Smooth muscle cell (in vitro differentiated cells): Measurements from ENCODE around the gene OR7D2. TPM values are rescaled to one million over a fixed set of nuclear protein-coding genes. Genes with fewer than 3 reads are reported as not detected.

Source experiments
- DNase-seq: peaks from one replicate; lab custom pipeline; 2025; ENCODE audit not compliant: unreplicated experiment; lab: John Stamatoyannopoulos, UW
- H2AFZ ChIP-seq: fragments of 200-600 bp; sonication (generic); 2 replicates; pipeline ENCODE4 v1.6.0; 2016; ENCODE audit warnings: antibody characterized with exemption, low read depth, mild to moderate bottlenecking
- H3F3A ChIP-seq: fragments of 200-600 bp; sonication (generic); 2 replicates; pipeline ENCODE4 v1.6.0; 2017; ENCODE audit warnings: antibody characterized with exemption, low read depth
- H3K27ac ChIP-seq: fragments of 200-600 bp; sonication (generic); 2 replicates; pipeline ENCODE4 v1.5.1; 2016; ENCODE audit warnings: low read depth, mild to moderate bottlenecking
- H3K27me3 ChIP-seq: fragments of 200-600 bp; sonication (generic); 2 replicates; pipeline ENCODE4 v1.6.1; 2016; ENCODE audit warnings: low read depth, mild to moderate bottlenecking
- H3K36me3 ChIP-seq: fragments of 200-600 bp; sonication (generic); 2 replicates; pipeline ENCODE4 v1.5.1; 2016; ENCODE audit warnings: low read depth
- H3K4me1 ChIP-seq: fragments of 200-600 bp; sonication (generic); 2 replicates; pipeline ENCODE4 v1.5.1; 2016; ENCODE audit warnings: low read depth
- H3K4me2 ChIP-seq: fragments of 200-600 bp; sonication (generic); 2 replicates; pipeline ENCODE4 v1.6.0; 2016; ENCODE audit warnings: mild to moderate bottlenecking
- H3K4me3 ChIP-seq: fragments of 200-600 bp; sonication (generic); 2 replicates; pipeline ENCODE4 v1.5.1; 2016; ENCODE audit warnings: mild to moderate bottlenecking
- H3K79me2 ChIP-seq: fragments of 200-600 bp; sonication (generic); 2 replicates; pipeline ENCODE4 v1.6.0; 2016; ENCODE audit warnings: low read depth, mild to moderate bottlenecking
- H3K9ac ChIP-seq: fragments of 200-600 bp; sonication (generic); 2 replicates; pipeline ENCODE4 v1.6.0; 2016; ENCODE audit warnings: low read depth
- H3K9me3 ChIP-seq: fragments of 200-600 bp; sonication (generic); replicated peaks from 2 replicates; pipeline ENCODE4 v1.5.1; 2016; ENCODE audit warnings: low read depth
- H4K20me1 ChIP-seq: fragments of 200-600 bp; sonication (generic); 2 replicates; pipeline ENCODE4 v1.6.0; 2016; ENCODE audit warnings: low read depth
- CTCF ChIP-seq: fragments of 200-600 bp; sonication (generic); IDR thresholded peaks from 2 replicates; pipeline ENCODE4 v1.5.1; 2017; ENCODE audit warnings: borderline replicate concordance, mild to moderate bottlenecking, antibody characterized with exemption; ENCODE audit not compliant: insufficient read depth, poor library complexity, severe bottlenecking
- WGBS: methylation state at CpG from one replicate; pipeline ENCODE4 v1.1.7; 2016; ENCODE audit warnings: low lambda C conversion rate; 5-methylcytosine and 5-hydroxymethylcytosine counted together
- polyA plus RNA-seq: library from polyadenylated mRNA; unstranded; fragments of >200 nt; fragmentation: Nextera tagmentation; extraction: Ambion mirVana; gene quantifications from 2 replicates; pipeline ENCODE4 v1.2.1, GENCODE V29; 2016
- total RNA-seq: library from RNA; depleted of rRNA; stranded (reverse); fragments of >200 nt; gene quantifications from 2 replicates; pipeline ENCODE4 v1.2.3, GENCODE V29; 2014

Gene OR7D2
- total and polyA plus RNA-seq, 2 experiments from 2014 or later: 0.04 to 0.18 TPM

GRCh38 chr19:9155591-9155990, 23.2 kb upstream of the OR7D2 start:
- peaks cover 19% of the 10 kb centered on the region for H3K9me3 ChIP-seq
- H2AFZ ChIP-seq: no peak overlapping the region
- 95% methylated on average over 4 of the region's 4 CpGs for WGBS

GRCh38 chr19:9156304-9156703, 22.5 kb upstream of the OR7D2 start:
- Histone ChIP-seq H2AFZ (no peak overlapping the region), H3K36me3 (peaks cover 34% of the 10 kb centered on the region), H3K9me3 (peaks cover 26% of the 10 kb centered on the region), H3K4me3 (no peak overlapping the region), H3K79me2 (peaks cover 49% of the 10 kb centered on the region), H3K4me1 (no peaks in the 10 kb centered on the region), H3K27ac (no peak overlapping the region), H3K4me2 (no peak overlapping the region), H3F3A (no peaks in the 10 kb centered on the region), H3K27me3 (no peaks in the 10 kb centered on the region), H4K20me1 (peaks cover 33% of the 10 kb centered on the region), H3K9ac (no peak overlapping the region)
- no peak for TF ChIP-seq CTCF
- DNase-seq: no peak
- WGBS: 100% methylated on average over 1 of the region's 1 CpG

More at GRCh38 chr19:9155591-9155990, 23.2 kb upstream of the OR7D2 start:
- Histone ChIP-seq H3K9ac (no peak overlapping the region), H3K4me1 (no peaks in the 10 kb centered on the region), H3K36me3 (peaks cover 27% of the 10 kb centered on the region), H4K20me1 (peaks cover 40% of the 10 kb centered on the region), H3F3A (no peaks in the 10 kb centered on the region), H3K4me2 (no peak overlapping the region), H3K79me2 (peaks cover 56% of the 10 kb centered on the region), H3K4me3 (no peak overlapping the region), H3K27me3 (no peaks in the 10 kb centered on the region), H3K27ac (no peak overlapping the region)
- TF ChIP-seq CTCF: no peak
- no peak for DNase-seq

- H3K27ac ChIP-seq: no peak overlapping the region
- peaks cover 29% of the 10 kb centered on the region for H3K9me3 ChIP-seq
- no peak for DNase-seq
- H3K9ac ChIP-seq: no peak overlapping the region
- no peaks in the 10 kb centered on the region for H3K4me1 ChIP-seq
- peaks cover 13% of the 10 kb centered on the region for H3K79me2 ChIP-seq
- no peak for TF ChIP-seq CTCF
- no peak overlapping the region for H2AFZ ChIP-seq
- no peaks in the 10 kb centered on the region for H3F3A ChIP-seq
- H3K27me3 ChIP-seq: no peaks in the 10 kb centered on the region
- H4K20me1 ChIP-seq: peaks cover 17% of the 10 kb centered on the region
- H3K4me2 ChIP-seq: no peak overlapping the region
- peaks cover 52% of the 10 kb centered on the region for H3K36me3 ChIP-seq
- WGBS: over 99% methylated on average over 13 of the region's 13 CpGs
- H3K4me3 ChIP-seq: no peak overlapping the region
Measured at GRCh38 chr19:9159891-9160290, 18.9 kb upstream of the OR7D2 start.

GRCh38 chr19:9161427-9161826, 17.4 kb upstream of the OR7D2 start:
- H3K9ac ChIP-seq: no peak overlapping the region
- TF ChIP-seq CTCF: no peak
- peaks cover 52% of the 10 kb centered on the region for H3K36me3 ChIP-seq
- no peaks in the 10 kb centered on the region for H3K27me3 ChIP-seq
- no peak overlapping the region for H2AFZ ChIP-seq
- H3K4me1 ChIP-seq: no peaks in the 10 kb centered on the region
- H4K20me1 ChIP-seq: peaks cover 2% of the 10 kb centered on the region
- 98% methylated on average over 12 of the region's 12 CpGs for WGBS
- no peak overlapping the region for H3K27ac ChIP-seq
- H3K4me3 ChIP-seq: no peak overlapping the region
- peaks cover 29% of the 10 kb centered on the region for H3K9me3 ChIP-seq
- no peak overlapping the region for H3K4me2 ChIP-seq
- H3F3A ChIP-seq: no peaks in the 10 kb centered on the region
- H3K79me2 ChIP-seq: no peaks in the 10 kb centered on the region
- DNase-seq: no peak
